ENCODE results near the gene VPS13D. TPM values are rescaled to one million over a fixed set of nuclear protein-coding genes. Genes with fewer than 3 reads are reported as not detected.

Gene VPS13D
- total RNA-seq, 4 donors from 2014 or later, result 77.5 to 142 (median 94.4) TPM

DNA sequence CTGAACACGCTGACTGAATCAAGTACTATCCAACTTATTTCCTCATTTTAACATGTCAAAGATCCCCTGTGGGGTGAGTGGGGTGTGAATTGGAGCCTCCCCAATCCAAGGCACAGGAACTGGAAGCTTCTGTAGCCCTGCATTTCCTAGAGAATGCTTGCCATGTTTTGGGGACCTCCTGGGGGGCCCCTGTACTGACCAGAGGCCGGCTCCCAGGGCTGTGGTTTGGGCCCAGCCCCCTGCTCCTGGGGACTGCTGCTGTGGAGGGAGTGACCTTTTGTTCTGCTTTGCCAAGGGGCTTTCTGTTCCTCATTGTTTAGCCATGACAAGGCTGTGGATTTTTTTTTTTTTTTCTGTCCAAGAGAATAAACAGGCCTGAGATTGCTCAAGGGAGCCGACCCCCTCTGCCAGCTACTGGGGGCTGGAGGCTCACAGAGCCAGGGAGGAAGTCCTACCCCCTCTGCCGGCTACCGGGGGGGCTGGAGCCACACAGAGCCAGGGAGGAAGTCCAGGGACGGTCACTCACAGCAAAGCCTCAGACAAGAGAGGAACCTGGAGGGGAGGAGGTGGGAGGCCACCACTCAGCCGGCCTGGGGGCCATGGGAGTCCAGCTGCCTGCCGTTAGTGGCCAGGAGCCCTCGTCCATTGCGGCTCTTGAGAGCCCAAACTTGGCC is 45.7 kb upstream of the VPS13D start:
- TF ChIP-seq, protein P1, sequence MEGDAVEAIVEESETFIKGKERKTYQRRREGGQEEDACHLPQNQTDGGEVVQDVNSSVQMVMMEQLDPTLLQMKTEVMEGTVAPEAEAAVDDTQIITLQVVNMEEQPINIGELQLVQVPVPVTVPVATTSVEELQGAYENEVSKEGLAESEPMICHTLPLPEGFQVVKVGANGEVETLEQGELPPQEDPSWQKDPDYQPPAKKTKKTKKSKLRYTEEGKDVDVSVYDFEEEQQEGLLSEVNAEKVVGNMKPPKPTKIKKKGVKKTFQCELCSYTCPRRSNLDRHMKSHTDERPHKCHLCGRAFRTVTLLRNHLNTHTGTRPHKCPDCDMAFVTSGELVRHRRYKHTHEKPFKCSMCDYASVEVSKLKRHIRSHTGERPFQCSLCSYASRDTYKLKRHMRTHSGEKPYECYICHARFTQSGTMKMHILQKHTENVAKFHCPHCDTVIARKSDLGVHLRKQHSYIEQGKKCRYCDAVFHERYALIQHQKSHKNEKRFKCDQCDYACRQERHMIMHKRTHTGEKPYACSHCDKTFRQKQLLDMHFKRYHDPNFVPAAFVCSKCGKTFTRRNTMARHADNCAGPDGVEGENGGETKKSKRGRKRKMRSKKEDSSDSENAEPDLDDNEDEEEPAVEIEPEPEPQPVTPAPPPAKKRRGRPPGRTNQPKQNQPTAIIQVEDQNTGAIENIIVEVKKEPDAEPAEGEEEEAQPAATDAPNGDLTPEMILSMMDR (IDR thresholded peaks at IDR 0.05; ENCODE audit: low read depth), result no peak

GRCh38 chr1:12185036-12185917 is 44.6 kb upstream of the VPS13D start:
- TF ChIP-seq, protein P1 (IDR thresholded peaks at IDR 0.05; ENCODE audit: low read depth), result no peak

- TF ChIP-seq, protein P1 (IDR thresholded peaks at IDR 0.05; ENCODE audit: low read depth), result no peak
Observed at GRCh38 chr1:12185918-12186678, 43.7 kb upstream of the VPS13D start.

GRCh38 chr1:12186679-12186985 is 43.2 kb upstream of the VPS13D start:
- TF ChIP-seq, protein P1 (IDR thresholded peaks at IDR 0.05; ENCODE audit: low read depth), result no peak

DNA sequence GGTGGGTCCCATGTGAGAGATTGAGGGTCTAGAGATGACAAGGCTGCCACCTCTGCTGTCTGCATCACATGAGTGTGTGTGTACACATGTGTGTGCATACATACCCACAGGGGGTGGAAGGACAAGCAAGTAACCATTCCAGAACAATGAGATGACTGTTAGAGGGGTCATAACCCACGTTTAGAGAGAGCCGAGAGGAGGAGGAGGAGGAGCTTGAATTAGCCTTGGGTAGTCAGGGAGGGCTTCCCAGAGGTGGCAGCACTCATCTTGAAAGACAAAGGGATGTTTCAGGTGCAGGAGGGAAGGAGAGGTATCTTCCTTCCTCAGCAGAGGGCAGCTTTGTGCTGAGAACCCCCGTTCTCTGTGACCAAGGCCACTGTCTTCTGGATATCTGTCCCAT is 41.7 kb upstream of the VPS13D start:
- TF ChIP-seq, protein P1 (IDR thresholded peaks at IDR 0.05; ENCODE audit: low read depth), result no peak

DNA sequence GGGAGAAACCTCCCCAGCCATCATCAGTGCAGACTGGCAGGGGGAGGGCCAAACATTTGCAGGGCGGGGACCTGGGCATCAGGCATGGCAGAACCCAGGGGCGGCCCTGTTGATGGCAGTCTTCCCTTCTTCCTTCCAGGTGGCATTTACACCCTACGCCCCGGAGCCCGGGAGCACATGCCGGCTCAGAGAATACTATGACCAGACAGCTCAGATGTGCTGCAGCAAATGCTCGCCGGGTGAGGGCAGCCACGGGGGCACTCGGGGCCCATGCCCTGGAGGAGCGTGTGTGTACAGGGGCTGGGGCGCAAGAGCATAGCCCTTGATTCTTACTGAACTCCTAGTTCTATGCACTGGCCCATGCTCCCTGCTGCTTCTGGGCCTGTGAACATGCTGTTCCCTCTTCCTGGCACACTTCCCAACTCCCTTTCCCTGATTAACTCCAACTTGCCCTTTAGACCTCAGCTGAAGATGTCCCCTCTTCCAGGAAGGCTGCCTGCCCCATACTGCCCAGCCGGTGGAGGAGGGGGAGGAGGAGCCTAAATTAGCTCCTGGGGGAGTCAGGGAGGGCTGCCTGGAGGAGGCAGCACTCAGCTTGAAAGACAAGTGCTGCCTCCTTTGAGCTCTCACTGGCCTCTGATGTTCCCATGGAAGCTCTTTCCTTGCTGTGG is 41.0 kb upstream of the VPS13D start:
- TF ChIP-seq, protein P1 (IDR thresholded peaks at IDR 0.05; ENCODE audit: low read depth), result no peak

Measured in subcutaneous adipose tissue (tissue), 4 donors.